ENCODE measurements around the gene CCDC149. TPM values are rescaled to one million over a fixed set of nuclear protein-coding genes. Genes with fewer than 3 reads are reported as not detected.

The CCDC149 gene
- total RNA-seq, 1 donor from 2014 or later, result 20.6 TPM

DNA sequence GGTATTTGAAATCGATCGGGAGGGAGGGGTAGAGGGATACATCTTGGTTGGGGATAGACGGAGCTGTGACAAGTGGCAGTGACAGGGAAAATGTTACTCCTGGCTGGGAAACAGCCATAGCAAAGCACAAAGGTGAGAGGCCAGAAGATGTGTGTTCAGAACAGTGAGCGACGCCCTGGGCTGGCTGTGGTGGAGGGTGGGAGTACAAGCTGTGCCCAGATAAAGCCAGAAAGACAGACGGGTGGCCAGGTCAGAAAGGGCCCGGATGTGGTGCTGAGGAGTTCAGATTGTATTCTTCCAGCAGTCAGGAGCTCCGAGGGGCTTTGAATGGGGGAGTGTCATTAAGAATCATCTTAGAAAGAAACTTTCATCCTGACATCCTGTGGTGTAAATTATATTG lies 27.9 kb downstream of the CCDC149 start:
- H3K36me3 Mint-ChIP-seq (ENCODE audit: unreplicated experiment), result peaks cover 4% of the 10 kb centered on the region
- no peak overlapping the region for H3K4me3 Mint-ChIP-seq (ENCODE audit: unreplicated experiment)
- no peaks in the 10 kb centered on the region for H3K9me3 Mint-ChIP-seq (ENCODE audit: unreplicated experiment)
- H3K27me3 Mint-ChIP-seq (ENCODE audit: unreplicated experiment), result no peaks in the 10 kb centered on the region
- no peak for DNase-seq (ENCODE audit: extremely low spot score, unreplicated experiment)
- H3K27ac Mint-ChIP-seq (ENCODE audit: unreplicated experiment), result no peak overlapping the region
- no peaks in the 10 kb centered on the region for H3K4me1 Mint-ChIP-seq (ENCODE audit: unreplicated experiment)
- TF ChIP-seq, protein P1, sequence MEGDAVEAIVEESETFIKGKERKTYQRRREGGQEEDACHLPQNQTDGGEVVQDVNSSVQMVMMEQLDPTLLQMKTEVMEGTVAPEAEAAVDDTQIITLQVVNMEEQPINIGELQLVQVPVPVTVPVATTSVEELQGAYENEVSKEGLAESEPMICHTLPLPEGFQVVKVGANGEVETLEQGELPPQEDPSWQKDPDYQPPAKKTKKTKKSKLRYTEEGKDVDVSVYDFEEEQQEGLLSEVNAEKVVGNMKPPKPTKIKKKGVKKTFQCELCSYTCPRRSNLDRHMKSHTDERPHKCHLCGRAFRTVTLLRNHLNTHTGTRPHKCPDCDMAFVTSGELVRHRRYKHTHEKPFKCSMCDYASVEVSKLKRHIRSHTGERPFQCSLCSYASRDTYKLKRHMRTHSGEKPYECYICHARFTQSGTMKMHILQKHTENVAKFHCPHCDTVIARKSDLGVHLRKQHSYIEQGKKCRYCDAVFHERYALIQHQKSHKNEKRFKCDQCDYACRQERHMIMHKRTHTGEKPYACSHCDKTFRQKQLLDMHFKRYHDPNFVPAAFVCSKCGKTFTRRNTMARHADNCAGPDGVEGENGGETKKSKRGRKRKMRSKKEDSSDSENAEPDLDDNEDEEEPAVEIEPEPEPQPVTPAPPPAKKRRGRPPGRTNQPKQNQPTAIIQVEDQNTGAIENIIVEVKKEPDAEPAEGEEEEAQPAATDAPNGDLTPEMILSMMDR (IDR thresholded peaks at IDR 0.05), result no peak

DNA sequence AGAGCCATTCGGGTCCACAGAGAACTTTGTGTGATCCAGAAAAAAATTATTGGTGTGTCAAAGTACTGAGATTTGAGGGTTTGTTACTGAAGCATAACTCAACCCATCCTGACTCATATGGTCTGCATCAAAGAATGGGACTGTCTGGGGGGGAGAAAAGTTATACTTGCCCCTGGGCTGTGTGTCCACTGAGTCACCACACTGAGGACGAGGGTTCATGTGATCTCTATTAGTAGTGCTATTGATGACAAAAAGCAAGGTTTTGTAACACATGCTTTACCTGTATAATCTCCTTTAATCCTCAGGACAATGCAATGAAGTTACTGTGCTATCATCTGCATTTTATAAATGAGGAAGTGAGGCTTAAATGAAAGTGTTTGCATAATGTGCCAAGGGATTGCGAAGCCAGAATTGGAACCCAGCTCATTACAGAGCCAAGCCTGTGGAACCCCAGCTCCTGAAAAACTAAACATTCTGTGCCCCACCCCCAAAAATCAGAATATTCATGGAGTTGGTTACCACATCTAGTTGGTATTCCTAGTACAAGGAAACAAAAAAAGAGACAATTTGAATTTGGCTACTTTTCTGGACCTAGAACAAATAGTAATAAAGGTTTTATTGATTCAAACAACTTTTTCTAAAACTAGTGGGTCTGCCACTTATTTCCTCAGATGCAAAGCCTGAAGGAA lies 31.2 kb downstream of the CCDC149 start:
- Mint-ChIP-seq H3K27me3 (ENCODE audit: unreplicated experiment) (no peaks in the 10 kb centered on the region), H3K9me3 (ENCODE audit: unreplicated experiment) (no peaks in the 10 kb centered on the region), H3K36me3 (ENCODE audit: unreplicated experiment) (peaks cover 4% of the 10 kb centered on the region), H3K4me3 (ENCODE audit: unreplicated experiment) (no peak overlapping the region), H3K4me1 (ENCODE audit: unreplicated experiment) (no peaks in the 10 kb centered on the region), H3K27ac (ENCODE audit: unreplicated experiment) (no peak overlapping the region)
- DNase-seq (ENCODE audit: extremely low spot score, unreplicated experiment), result no peak
- TF ChIP-seq, protein P1 (IDR thresholded peaks at IDR 0.05), result no peak

DNA sequence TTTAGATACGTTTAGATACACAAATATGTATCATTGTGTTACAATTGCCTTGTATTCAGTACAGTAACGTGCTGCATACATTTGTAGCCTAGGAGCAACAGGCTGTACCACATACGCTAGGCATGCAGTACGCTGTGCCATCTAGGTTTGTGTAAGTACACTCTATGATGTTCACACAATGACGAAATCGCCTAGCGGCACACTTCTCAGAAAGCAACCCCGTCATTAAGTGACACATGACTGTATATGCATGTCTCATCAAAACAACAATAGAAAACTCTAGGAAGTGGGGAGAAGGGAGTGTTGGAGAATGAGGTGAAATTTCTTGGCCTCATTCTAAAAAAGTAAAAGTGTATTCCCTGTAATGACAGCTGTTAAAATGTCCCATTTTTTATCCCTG lies 32.7 kb downstream of the CCDC149 start:
- H3K4me3 Mint-ChIP-seq (ENCODE audit: unreplicated experiment), result no peak overlapping the region
- no peaks in the 10 kb centered on the region for H3K4me1 Mint-ChIP-seq (ENCODE audit: unreplicated experiment)
- H3K27ac Mint-ChIP-seq (ENCODE audit: unreplicated experiment), result no peak overlapping the region
- peaks cover 4% of the 10 kb centered on the region for H3K36me3 Mint-ChIP-seq (ENCODE audit: unreplicated experiment)
- H3K9me3 Mint-ChIP-seq (ENCODE audit: unreplicated experiment), result no peaks in the 10 kb centered on the region
- no peaks in the 10 kb centered on the region for H3K27me3 Mint-ChIP-seq (ENCODE audit: unreplicated experiment)
- no peak for DNase-seq (ENCODE audit: extremely low spot score, unreplicated experiment)
- TF ChIP-seq, protein P1 (IDR thresholded peaks at IDR 0.05), result no peak

DNA sequence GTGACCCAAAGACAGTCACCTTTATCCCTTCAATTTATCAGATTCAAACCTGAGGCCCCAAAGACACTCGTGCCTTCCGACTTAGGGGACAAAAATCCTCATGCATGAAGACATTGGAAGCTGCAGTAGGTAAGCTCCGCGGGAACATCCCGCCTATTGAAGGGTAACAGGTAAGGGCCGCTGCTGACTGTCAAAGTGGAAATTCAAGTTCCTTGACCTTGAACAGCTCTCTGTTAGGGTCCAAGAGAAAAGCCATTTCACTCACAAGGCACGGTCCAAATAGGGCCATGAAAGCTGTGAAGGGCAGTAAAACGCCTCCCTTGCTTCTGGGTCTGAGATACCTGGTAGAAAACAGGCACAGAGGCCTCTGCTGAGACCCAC lies 34.2 kb downstream of the CCDC149 start:
- Mint-ChIP-seq H3K4me3 (ENCODE audit: unreplicated experiment) (no peak overlapping the region), H3K27me3 (ENCODE audit: unreplicated experiment) (no peaks in the 10 kb centered on the region), H3K36me3 (ENCODE audit: unreplicated experiment) (peaks cover 9% of the 10 kb centered on the region), H3K9me3 (ENCODE audit: unreplicated experiment) (no peaks in the 10 kb centered on the region), H3K4me1 (ENCODE audit: unreplicated experiment) (no peaks in the 10 kb centered on the region), H3K27ac (ENCODE audit: unreplicated experiment) (no peak overlapping the region)
- TF ChIP-seq, protein P1 (IDR thresholded peaks at IDR 0.05), result no peak
- DNase-seq (ENCODE audit: extremely low spot score, unreplicated experiment), result no peak

DNA sequence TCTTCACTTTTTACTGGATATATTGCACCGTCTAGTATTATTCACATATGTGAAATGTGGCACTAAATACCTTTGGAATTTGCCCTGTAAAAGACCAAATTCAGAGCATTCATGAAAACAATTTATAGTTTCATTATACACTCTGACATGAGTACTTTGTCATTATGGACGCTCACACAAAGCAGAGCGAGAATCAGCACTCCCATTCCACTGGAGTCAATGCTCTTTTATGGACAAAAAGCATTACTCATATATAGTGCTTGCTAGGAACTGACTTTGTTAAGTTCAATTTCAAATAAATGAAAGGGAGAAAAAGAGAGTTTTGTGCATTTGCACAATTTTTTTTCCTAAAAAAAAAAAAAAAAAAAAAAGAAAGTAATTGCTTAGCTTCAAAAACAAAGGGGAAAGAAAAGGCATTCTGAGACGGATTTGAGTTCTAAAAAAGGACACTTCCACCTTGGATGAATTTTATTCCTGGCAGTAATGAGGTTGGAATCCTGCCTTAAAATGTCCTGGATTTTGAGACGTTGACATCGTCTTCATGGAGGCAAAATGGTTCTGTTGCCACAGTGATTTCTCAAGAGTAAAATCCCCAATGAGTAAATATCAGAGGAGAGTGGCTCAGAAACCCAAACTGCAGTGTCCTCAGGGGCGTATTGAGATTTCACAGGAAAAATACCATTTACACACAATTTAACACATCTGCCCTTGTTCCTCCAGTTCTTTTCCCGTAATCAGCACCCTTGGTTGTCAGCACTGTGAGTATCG lies 34.8 kb downstream of the CCDC149 start:
- no peaks in the 10 kb centered on the region for H3K9me3 Mint-ChIP-seq (ENCODE audit: unreplicated experiment)
- no peaks in the 10 kb centered on the region for H3K4me1 Mint-ChIP-seq (ENCODE audit: unreplicated experiment)
- H3K27me3 Mint-ChIP-seq (ENCODE audit: unreplicated experiment), result no peaks in the 10 kb centered on the region
- H3K36me3 Mint-ChIP-seq (ENCODE audit: unreplicated experiment), result peaks cover 12% of the 10 kb centered on the region
- DNase-seq (ENCODE audit: extremely low spot score, unreplicated experiment), result no peak
- TF ChIP-seq, protein P1 (IDR thresholded peaks at IDR 0.05), result no peak
- H3K4me3 Mint-ChIP-seq (ENCODE audit: unreplicated experiment), result no peak overlapping the region
- no peak overlapping the region for H3K27ac Mint-ChIP-seq (ENCODE audit: unreplicated experiment)

All from osteocyte (in vitro differentiated cells).